Uterus (tissue), 4 donors: Measurements from ENCODE around the gene HIGD1C. TPM values are rescaled to one million over a fixed set of nuclear protein-coding genes. Genes with fewer than 3 reads are reported as not detected.

ENCODE experiments used
- DNase-seq, 2 donors: peaks; one replicate each; pipeline ENCODE4 v3.0.0-alpha.2; 2019 to 2020
- H3K27ac ChIP-seq, 2 donors: fragments of 200-600 bp; sonication (generic); 1 replicate in 1 of 2; 2 replicates in 1 of 2; pipeline ENCODE4 v1.5.1; 2016 to 2018
- H3K27me3 ChIP-seq, 2 donors: fragments of 200-600 bp; sonication (generic); one replicate each; pipeline ENCODE4 v1.5.1; 2018 to 2019; ENCODE audit warnings: control low read depth in 1 of 2
- H3K36me3 ChIP-seq, 2 donors: fragments of 200-600 bp; sonication (generic); one replicate each; pipeline ENCODE4 v1.5.1; 2019; ENCODE audit warnings: control low read depth in 1 of 2
- H3K4me1 ChIP-seq, 2 donors: fragments of 200-600 bp; sonication (generic); one replicate each; pipeline ENCODE4 v1.5.1; 2018 to 2019; ENCODE audit warnings: control low read depth in 1 of 2
- H3K4me3 ChIP-seq, 2 donors: fragments of 200-600 bp; sonication (generic); 1 replicate in 1 of 2; 2 replicates in 1 of 2; pipeline ENCODE4 v1.5.1; 2018 to 2019; ENCODE audit warnings: mild to moderate bottlenecking in 1 of 2
- H3K9me3 ChIP-seq, 2 donors: fragments of 200-600 bp; sonication (generic); one replicate each; pipeline ENCODE4 v1.5.1; 2019; ENCODE audit warnings: control low read depth in 1 of 2
- POLR2A ChIP-seq, 2 donors: fragments of 450-650 bp; IDR thresholded peaks; one replicate each; pipeline ENCODE4 v1.6.1; 2016; ENCODE audit warnings: antibody characterized with exemption in 2 of 2, mild to moderate bottlenecking in 1 of 2, moderate library complexity in 1 of 2
- intact Hi-C: fragments of 100-400 bp; cut with DNase I; formaldehyde crosslinking; loops from one replicate; pipeline ENCODE4 v1.15.1; 2023; ENCODE audit warnings: low total_unique reads
- total RNA-seq, 4 donors: library from RNA; depleted of rRNA in 3 of 4; stranded (reverse); fragments of >200 nt in 3 of 4; gene quantifications; one replicate each; pipeline versions ENCODE4 v1.1.0 to v1.2.4, GENCODE V29; 2014 to 2023
- TF ChIP-seq, protein P1 (sequence below), 4 experiments: fragments of 200-600 bp in 2 of 4; fragments of 450-650 bp in 2 of 4; sonication (generic) in 2 of 4; IDR thresholded peaks; one replicate each; pipeline ENCODE4 v1.5.1; 2016 to 2019; ENCODE audit warnings: antibody characterized with exemption in 4 of 4, mild to moderate bottlenecking in 2 of 4, moderate library complexity in 1 of 4
- donor health status: DM: yes; HTN: yes; CAD: no.

The HIGD1C gene
- total RNA-seq, 4 donors from 2014 or later, result not detected

GRCh38 chr12:50933459-50934124 is 18.8 kb upstream of the HIGD1C start:
- Histone ChIP-seq H3K9me3 (no peaks in the 10 kb centered on the region), H3K27ac (peak overlapping the region; percentile 82 to 86), H3K27me3 (no peaks in the 10 kb centered on the region), H3K36me3 (no peaks in the 10 kb centered on the region), H3K4me1 (peaks cover 0 to 4% of the 10 kb centered on the region in 2 donors), H3K4me3 (no peak overlapping the region)
- DNase-seq, result no peak
- TF ChIP-seq POLR2A (IDR thresholded peaks at IDR 0.05), result no peak
- TF ChIP-seq, protein P1, sequence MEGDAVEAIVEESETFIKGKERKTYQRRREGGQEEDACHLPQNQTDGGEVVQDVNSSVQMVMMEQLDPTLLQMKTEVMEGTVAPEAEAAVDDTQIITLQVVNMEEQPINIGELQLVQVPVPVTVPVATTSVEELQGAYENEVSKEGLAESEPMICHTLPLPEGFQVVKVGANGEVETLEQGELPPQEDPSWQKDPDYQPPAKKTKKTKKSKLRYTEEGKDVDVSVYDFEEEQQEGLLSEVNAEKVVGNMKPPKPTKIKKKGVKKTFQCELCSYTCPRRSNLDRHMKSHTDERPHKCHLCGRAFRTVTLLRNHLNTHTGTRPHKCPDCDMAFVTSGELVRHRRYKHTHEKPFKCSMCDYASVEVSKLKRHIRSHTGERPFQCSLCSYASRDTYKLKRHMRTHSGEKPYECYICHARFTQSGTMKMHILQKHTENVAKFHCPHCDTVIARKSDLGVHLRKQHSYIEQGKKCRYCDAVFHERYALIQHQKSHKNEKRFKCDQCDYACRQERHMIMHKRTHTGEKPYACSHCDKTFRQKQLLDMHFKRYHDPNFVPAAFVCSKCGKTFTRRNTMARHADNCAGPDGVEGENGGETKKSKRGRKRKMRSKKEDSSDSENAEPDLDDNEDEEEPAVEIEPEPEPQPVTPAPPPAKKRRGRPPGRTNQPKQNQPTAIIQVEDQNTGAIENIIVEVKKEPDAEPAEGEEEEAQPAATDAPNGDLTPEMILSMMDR (IDR thresholded peaks at IDR 0.05), result no peak
- intact Hi-C loops, result no loop called here

DNA sequence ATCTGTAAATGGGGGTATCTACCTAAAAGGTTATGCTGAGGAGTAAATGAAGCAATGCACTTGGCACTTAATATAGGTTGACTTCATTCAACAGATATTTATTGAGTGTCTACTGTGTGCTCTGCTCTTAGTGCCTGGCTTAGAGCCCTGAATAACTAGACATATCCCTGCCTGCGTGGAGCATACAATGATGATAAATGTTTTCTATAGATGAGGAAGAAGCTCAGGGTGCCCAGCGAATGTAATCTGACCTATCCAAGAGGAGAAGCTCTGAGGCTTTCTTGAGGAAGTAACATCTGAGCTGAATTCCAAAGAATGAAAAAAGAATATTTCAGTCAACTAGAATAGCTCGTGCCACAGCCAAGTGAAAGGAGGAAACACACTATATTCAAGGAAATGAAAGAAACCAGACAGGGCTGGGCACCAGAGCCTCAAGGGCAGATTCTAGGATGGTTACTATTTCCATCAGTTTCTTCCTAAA is 17.9 kb upstream of the HIGD1C start:
- H3K4me3 ChIP-seq, result peak overlapping the region in 1 of 2 donors; percentile 21
- no peaks in the 10 kb centered on the region for H3K36me3 ChIP-seq
- H3K4me1 ChIP-seq, result peaks cover 0 to 4% of the 10 kb centered on the region in 2 donors

DNA sequence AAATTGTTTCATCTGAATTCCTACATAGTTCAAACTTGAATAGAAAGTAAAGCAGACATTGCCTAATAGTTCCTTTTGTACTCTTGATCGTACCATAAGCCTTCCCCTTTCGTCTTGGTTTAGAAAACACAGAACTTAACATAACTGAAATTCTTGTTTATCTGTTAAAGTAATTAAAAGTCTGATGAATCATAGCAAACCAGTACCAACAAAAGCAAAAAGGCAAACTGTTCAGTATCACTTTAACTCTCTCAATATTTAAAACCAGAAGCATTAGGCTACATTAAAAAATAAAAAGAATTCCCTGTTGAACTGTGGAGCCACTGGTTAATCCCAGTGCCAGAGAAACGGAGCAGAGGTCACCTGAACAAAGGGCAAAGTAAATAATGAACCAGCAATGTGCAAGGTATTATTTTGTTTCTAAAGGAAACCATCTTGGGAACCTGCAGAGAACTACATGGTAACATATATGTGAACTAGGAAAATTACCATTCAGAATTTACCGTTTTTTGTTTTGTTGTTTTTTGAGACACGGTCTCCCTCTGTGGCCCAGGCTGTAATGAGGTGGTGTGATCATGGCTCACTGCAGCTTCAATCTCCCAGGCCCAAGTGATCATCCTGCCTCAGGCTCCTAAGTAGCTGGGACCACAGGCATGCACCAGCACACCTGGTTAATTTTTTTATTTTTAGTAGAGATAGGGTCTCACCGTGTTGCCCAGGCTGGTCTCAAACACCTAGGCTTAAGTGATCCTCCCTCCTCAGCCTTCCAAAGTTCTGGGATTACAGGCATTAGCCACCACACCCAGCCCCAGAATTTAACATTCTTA is 17.1 kb upstream of the HIGD1C start:
- H3K4me1 ChIP-seq, result peaks cover 0 to 4% of the 10 kb centered on the region in 2 donors
- no peak for TF ChIP-seq POLR2A (IDR thresholded peaks at IDR 0.05)
- TF ChIP-seq, protein P1 (IDR thresholded peaks at IDR 0.05), result no peak
- H3K27ac ChIP-seq, result peak overlapping the region; percentile 82 to 86
- peak overlapping the region in 1 of 2 donors; percentile 21 for H3K4me3 ChIP-seq
- no peaks in the 10 kb centered on the region for H3K27me3 ChIP-seq
- H3K9me3 ChIP-seq, result no peaks in the 10 kb centered on the region
- DNase-seq, result no peak
- intact Hi-C loops, result no loop called here
- no peaks in the 10 kb centered on the region for H3K36me3 ChIP-seq

More for the DNA sequence above, 17.9 kb upstream of the HIGD1C start:
- no peak for DNase-seq
- Histone ChIP-seq H3K27ac (peak overlapping the region; percentile 82 to 86), H3K9me3 (no peaks in the 10 kb centered on the region), H3K27me3 (no peaks in the 10 kb centered on the region)
- intact Hi-C loops, result no loop called here
- TF ChIP-seq, protein P1 (IDR thresholded peaks at IDR 0.05), result no peak
- TF ChIP-seq POLR2A (IDR thresholded peaks at IDR 0.05), result no peak

GRCh38 chr12:50936821-50937530 is 15.4 kb upstream of the HIGD1C start:
- no peaks in the 10 kb centered on the region for H3K36me3 ChIP-seq
- no peaks in the 10 kb centered on the region for H3K27me3 ChIP-seq
- H3K9me3 ChIP-seq, result no peaks in the 10 kb centered on the region
- H3K4me3 ChIP-seq, result no peak overlapping the region
- DNase-seq, result no peak
- peaks cover 0 to 4% of the 10 kb centered on the region in 2 donors for H3K4me1 ChIP-seq
- no peak for TF ChIP-seq POLR2A (IDR thresholded peaks at IDR 0.05)
- TF ChIP-seq, protein P1 (IDR thresholded peaks at IDR 0.05), result no peak
- peak overlapping the region in 1 of 2 donors; percentile 82 for H3K27ac ChIP-seq
- intact Hi-C loops, result no loop called here
